IMR-90 (cell line): Measurements from ENCODE around the gene GGCT. TPM values are rescaled to one million over a fixed set of nuclear protein-coding genes. Genes with fewer than 3 reads are reported as not detected.
A peak's percentile ranks its signal among the peaks of the same experiment; 100 is the strongest.

Experiments
- ATAC-seq: fragments of 200-7000 bp; cut with Tn5 transposase; 2 replicates; pipeline ENCODE4 v1.9.1; 2020; ENCODE audit warnings: low read depth, mild to moderate bottlenecking, moderate library complexity
- BruUV-seq: library from RNA; stranded (reverse); fragments of 400-500 nt; replicated peaks from 2 replicates; lab custom pipeline; 2021; lab: Mats Ljungman, UMichigan
- CTCF ChIA-PET: fragments of 300-600 bp; formaldehyde crosslinking; extraction: SDS; loops from one replicate; lab custom pipeline; 2021; ENCODE audit warnings: antibody characterized with exemption; lab: Yijun Ruan, JAX
- POLR2A ChIA-PET: fragments of 300-600 bp; sonication (Branson Sonifier 250); formaldehyde crosslinking; loops from one replicate; lab custom pipeline; 2022; ENCODE audit warnings: antibody characterized with exemption; ENCODE audit not compliant: unreplicated experiment; lab: Charles Lee
- DNase-seq: peaks from one replicate; pipeline ENCODE4 v3.0.0; 2013
- H2AFZ ChIP-seq: replicated peaks from 2 replicates; pipeline ENCODE3; 2013; ENCODE audit warnings: low read length, mild to moderate bottlenecking; ENCODE audit not compliant: poor library complexity
- H2AK5ac ChIP-seq: 2 replicates; pipeline ENCODE4 v1.6.1; 2013; ENCODE audit warnings: low read depth, low read length, inconsistent platforms
- H2AK9ac ChIP-seq: replicated peaks from 2 replicates; pipeline ENCODE3; 2013; ENCODE audit warnings: mild to moderate bottlenecking, low read depth, low read length, moderate library complexity; ENCODE audit not compliant: poor library complexity
- H2BK120ac ChIP-seq: 2 replicates; pipeline ENCODE4 v1.6.1; 2013; ENCODE audit warnings: low read depth, low read length, inconsistent platforms
- H2BK15ac ChIP-seq: 3 replicates; pipeline ENCODE4 v1.6.1; 2013; ENCODE audit warnings: low read depth, low read length, inconsistent platforms
- H2BK20ac ChIP-seq: 2 replicates; pipeline ENCODE4 v1.6.1; 2013; ENCODE audit warnings: low read depth, mild to moderate bottlenecking, inconsistent platforms, low read length, moderate library complexity
- H2BK5ac ChIP-seq: 2 replicates; pipeline ENCODE4 v1.6.1; 2013; ENCODE audit warnings: mild to moderate bottlenecking, low read depth, low read length, inconsistent platforms; ENCODE audit not compliant: poor library complexity, severe bottlenecking
- H3K14ac ChIP-seq: replicated peaks from 2 replicates; pipeline ENCODE4 v1.6.1; 2013; ENCODE audit warnings: low read depth, low read length, inconsistent platforms
- H3K18ac ChIP-seq: 2 replicates; pipeline ENCODE4 v1.6.1; 2013; ENCODE audit warnings: low read depth, low read length, control low read depth
- H3K23ac ChIP-seq: 2 replicates; pipeline ENCODE4 v1.6.1; 2013; ENCODE audit warnings: low read depth, low read length, inconsistent platforms
- H3K27ac ChIP-seq: 2 replicates; pipeline ENCODE4 v1.5.1; 2013; ENCODE audit warnings: mild to moderate bottlenecking, control low read depth, low read length; ENCODE audit not compliant: insufficient read depth
- H3K27me3 ChIP-seq: 2 replicates; pipeline ENCODE4 v1.6.1; 2013; ENCODE audit warnings: low read length; ENCODE audit not compliant: control insufficient read depth, insufficient read depth
- H3K36me3 ChIP-seq: 2 replicates; pipeline ENCODE4 v1.6.1; 2013; ENCODE audit warnings: low read length, mixed read lengths; ENCODE audit not compliant: control insufficient read depth, insufficient read depth
- H3K4ac ChIP-seq: 2 replicates; pipeline ENCODE4 v1.6.1; 2013; ENCODE audit warnings: low read depth, low read length, inconsistent platforms
- H3K4me1 ChIP-seq: 2 replicates; pipeline ENCODE4 v1.6.1; 2013; ENCODE audit warnings: low read length, mixed read lengths; ENCODE audit not compliant: control insufficient read depth, insufficient read depth
- H3K4me2 ChIP-seq: 2 replicates; pipeline ENCODE4 v1.6.1; 2013; ENCODE audit warnings: low read depth, mild to moderate bottlenecking, control low read depth, low read length, moderate library complexity
- H3K4me3 ChIP-seq: 2 replicates; pipeline ENCODE4 v1.5.1; 2013; ENCODE audit warnings: low read depth, mild to moderate bottlenecking, control low read depth, low read length, moderate library complexity; ENCODE audit not compliant: insufficient read depth
- H3K56ac ChIP-seq: 2 replicates; pipeline ENCODE4 v1.6.1; 2013; ENCODE audit warnings: low read length, inconsistent platforms; ENCODE audit not compliant: insufficient read depth; ENCODE audit errors: extremely low read depth
- H3K79me1 ChIP-seq, 2 experiments: 2 replicates each; pipeline ENCODE4 v1.6.1; 2013; ENCODE audit warnings: low read length in 2 of 2, inconsistent platforms in 1 of 2, low read depth in 1 of 2
- H3K9ac ChIP-seq: 2 replicates; pipeline ENCODE4 v1.6.1; 2013; ENCODE audit warnings: low read depth, low read length, control low read depth
- H3K9me1 ChIP-seq: 2 replicates; pipeline ENCODE4 v1.6.1; 2013; ENCODE audit warnings: low read length, inconsistent platforms; ENCODE audit not compliant: insufficient read depth
- H3K9me3 ChIP-seq: 2 replicates; pipeline ENCODE4 v1.6.1; 2013; ENCODE audit warnings: low read length; ENCODE audit not compliant: control insufficient read depth, insufficient read depth
- H4K20me1 ChIP-seq: 2 replicates; pipeline ENCODE4 v1.6.1; 2013; ENCODE audit warnings: low read length, inconsistent platforms; ENCODE audit not compliant: insufficient read depth
- H4K5ac ChIP-seq: 2 replicates; pipeline ENCODE4 v1.6.1; 2013; ENCODE audit warnings: mild to moderate bottlenecking, low read depth, low read length, control low read depth
- H4K8ac ChIP-seq, 2 experiments: 2 replicates each; pipeline ENCODE4 v1.6.1; 2013; ENCODE audit warnings: low read depth in 2 of 2, low read length in 2 of 2, control low read depth in 1 of 2, inconsistent platforms in 1 of 2
- H4K91ac ChIP-seq: 2 replicates; pipeline ENCODE4 v1.6.1; 2013; ENCODE audit warnings: low read depth, low read length, inconsistent platforms; ENCODE audit not compliant: insufficient read depth
- BHLHE40 ChIP-seq: fragments of 150-350 bp; IDR thresholded peaks from 2 replicates; pipeline ENCODE4 v1.6.1; 2016; ENCODE audit warnings: mild to moderate bottlenecking, low read depth, low read length
- CEBPB ChIP-seq: IDR thresholded peaks from 2 replicates; pipeline ENCODE4 v1.6.1; 2012; ENCODE audit warnings: low read depth, low read length, improper control_type of control experiment
- CHD1 ChIP-seq: IDR thresholded peaks from 2 replicates; pipeline ENCODE4 v1.6.1; 2012; ENCODE audit warnings: low read depth, low read length, improper control_type of control experiment
- FOS ChIP-seq: fragments of 150-350 bp; IDR thresholded peaks from 2 replicates; pipeline ENCODE4 v1.6.1; 2016; ENCODE audit warnings: low read depth, low read length
- MAFK ChIP-seq: IDR thresholded peaks from 2 replicates; pipeline ENCODE4 v1.6.1; 2012; ENCODE audit warnings: low read depth, low read length, improper control_type of control experiment
- MAZ ChIP-seq: IDR thresholded peaks from 2 replicates; pipeline ENCODE4 v1.6.1; 2012; ENCODE audit warnings: low read depth, mild to moderate bottlenecking, low read length, improper control_type of control experiment, moderate library complexity, borderline replicate concordance
- MXI1 ChIP-seq: IDR thresholded peaks from 2 replicates; pipeline ENCODE4 v1.6.1; 2012; ENCODE audit warnings: low read depth, mild to moderate bottlenecking, low read length, moderate library complexity, borderline replicate concordance
- NFE2L2 ChIP-seq: fragments of 150-350 bp; IDR thresholded peaks from 2 replicates; pipeline ENCODE4 v1.6.1; 2016; ENCODE audit warnings: low read depth, mild to moderate bottlenecking, low read length
- RAD21 ChIP-seq: IDR thresholded peaks from 2 replicates; pipeline ENCODE4 v1.6.1; 2012; ENCODE audit warnings: low read length, improper control_type of control experiment
- RCOR1 ChIP-seq: IDR thresholded peaks from 2 replicates; pipeline ENCODE4 v1.6.1; 2012; ENCODE audit warnings: mild to moderate bottlenecking, low read length, improper control_type of control experiment; ENCODE audit not compliant: insufficient replicate concordance
- SMC3 ChIP-seq: fragments of 150-350 bp; IDR thresholded peaks from 2 replicates; pipeline ENCODE4 v1.6.1; 2016; ENCODE audit warnings: low read depth, mild to moderate bottlenecking, antibody characterized with exemption, low read length, moderate library complexity
- WGBS, 2 experiments: methylation state at CpG; one replicate each; pipeline versions ENCODE4 v1.1.5 to v1.1.7; 2013; ENCODE audit warnings: missing lambda C conversion rate in 2 of 2; ENCODE audit not compliant: insufficient read length in 1 of 2; ENCODE audit errors: extremely low coverage in 2 of 2; 5-methylcytosine and 5-hydroxymethylcytosine counted together
- dilution Hi-C: fragments of 300-500 bp; cut with HindIII; formaldehyde crosslinking; loops from one replicate; pipeline ENCODE4 v1.14.3; 2018; ENCODE audit warnings: low sequenced_read_pairs; ENCODE audit not compliant: unreplicated experiment
- in situ Hi-C: fragments of 300-500 bp; cut with MboI; formaldehyde crosslinking; loops from 3 replicates; pipeline ENCODE4 v1.14.3; 2019; ENCODE audit warnings: low sequenced_read_pairs, inconsistent platforms, mixed read lengths
- intact Hi-C: fragments of 100-400 bp; cut with micrococcal nuclease; formaldehyde crosslinking; loops from 2 replicates; pipeline ENCODE4 v1.10.0; 2022
- polyA plus RNA-seq, 3 experiments: library from polyadenylated mRNA; depleted of rRNA; stranded (reverse); fragments of >200 nt; gene quantifications; 2 replicates each; pipeline ENCODE4 v1.2.3, GENCODE V29; 2012; ENCODE audit warnings: low replicate concordance in 1 of 3
- total RNA-seq: library from RNA; depleted of rRNA; stranded (reverse); fragments of >200 nt; gene quantifications from 2 replicates; pipeline ENCODE4 v1.2.3, GENCODE V29; 2012
- TF ChIP-seq, protein P1 (sequence below): fragments of 150-350 bp; IDR thresholded peaks from 2 replicates; pipeline ENCODE4 v1.6.1; 2017; ENCODE audit warnings: mild to moderate bottlenecking, antibody characterized with exemption, low read length, low read depth

The GGCT gene
- total and polyA plus RNA-seq, 2 of the 4 experiments (the other 2 are of a cell fraction) = 12.0 to 18.6 TPM

DNA sequence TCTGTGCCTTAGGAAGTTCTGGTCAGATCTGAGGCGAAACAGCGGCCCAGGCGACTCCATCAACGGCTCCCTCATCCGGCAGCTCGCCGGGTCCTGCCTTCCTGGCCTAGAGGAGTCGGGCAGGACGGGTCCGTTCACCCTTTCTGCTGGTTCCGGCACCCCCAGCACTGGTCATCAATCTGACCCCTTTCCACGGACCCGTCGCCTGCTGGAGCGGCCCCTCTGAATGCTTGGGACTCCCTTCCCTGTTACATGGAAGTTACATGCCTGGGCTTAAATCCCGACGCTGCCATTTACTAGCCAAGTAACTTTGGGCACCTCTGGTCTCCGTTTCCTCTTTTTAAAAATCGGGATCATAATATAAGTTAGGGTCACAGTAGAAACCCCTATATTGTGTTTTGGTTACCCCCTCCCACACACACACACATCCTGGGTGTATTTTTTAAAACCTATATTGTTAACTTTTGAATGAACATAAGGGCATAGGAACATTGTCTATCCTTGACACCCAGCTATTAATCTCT lies 607 bp upstream of the GGCT start (continued):
- no peak for TF ChIP-seq MAFK

DNA sequence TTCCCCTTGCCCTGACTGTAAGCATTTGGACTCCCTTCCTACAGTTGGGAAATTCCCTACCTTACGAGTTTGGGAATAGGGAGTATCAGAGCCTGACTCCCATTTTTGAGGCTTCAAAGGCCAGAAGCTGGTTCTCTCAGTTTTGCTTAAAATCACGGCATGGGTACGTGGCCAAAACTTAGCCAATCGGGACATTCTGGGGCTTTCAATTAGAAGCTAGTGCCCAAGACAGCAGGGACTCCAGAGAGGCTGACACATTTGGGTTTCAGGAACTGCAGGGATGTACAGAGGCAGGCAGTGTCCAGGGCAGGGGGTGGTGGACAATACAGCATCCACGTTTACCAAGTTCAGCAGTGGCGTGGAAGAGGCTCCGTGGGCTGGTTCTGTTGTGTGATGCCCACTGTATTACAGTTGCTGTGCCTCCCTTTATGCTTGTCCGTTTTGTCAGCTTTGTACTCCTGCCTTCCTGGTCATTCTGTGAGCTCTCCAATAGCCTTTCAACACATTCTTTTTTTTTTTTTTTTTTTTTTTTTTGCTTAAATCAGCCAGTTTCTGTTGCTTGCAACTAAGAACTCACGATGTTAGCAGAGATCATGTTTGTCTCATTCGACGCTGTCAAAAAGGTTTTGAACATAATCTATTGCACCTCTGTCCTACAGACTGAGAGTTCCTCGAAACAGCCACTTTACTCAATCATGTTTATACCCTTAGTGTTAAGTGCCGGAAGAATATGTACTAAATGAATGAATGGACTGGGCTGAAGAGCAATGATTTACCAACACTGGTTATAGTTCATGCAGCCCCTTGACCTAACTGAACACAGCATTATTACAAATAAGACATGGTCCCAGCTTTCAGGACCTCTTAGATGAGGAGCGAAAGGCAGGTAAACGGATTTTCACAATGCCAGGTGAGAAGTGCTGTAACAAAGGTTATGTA lies 1.1 kb downstream of the GGCT start:
- Histone ChIP-seq H3K9ac (peak overlapping the region; percentile 76), H3K9me3 (no peaks in the 10 kb centered on the region), H3K4me3 (peak overlapping the region; percentile 80), H3K18ac (no peak overlapping the region), H3K27me3 (no peaks in the 10 kb centered on the region), H2AFZ (peak overlapping the region; percentile 87), H3K79me1 (peaks cover 16 to 37% of the 10 kb centered on the region in 2 experiments), H3K4me2 (peak overlapping the region; percentile 100), H3K36me3 (peaks cover 1% of the 10 kb centered on the region; the same call in 1 of the 2 replicates), H2AK9ac (peak overlapping the region; percentile 8), H3K4me1 (peaks cover 7% of the 10 kb centered on the region; the same call in 1 of the 2 replicates), H2BK15ac (no peak overlapping the region), H3K27ac (no peak overlapping the region; the same call in 1 of the 2 replicates), H4K20me1 (no peaks in the 10 kb centered on the region), H3K9me1 (peaks cover 12% of the 10 kb centered on the region), H3K4ac (peak overlapping the region; percentile 47), H4K8ac (peak overlapping the region in 1 of 2 experiments; percentile 16; a peak in 2 of 4 replicates), H3K56ac (no peak overlapping the region; the same call in none of the 2 replicates), H4K5ac (no peak overlapping the region), H3K23ac (peak overlapping the region; percentile 65), H3K14ac (peak overlapping the region; percentile 67), H2AK5ac (0 out of 2 replicates have a peak overlapping the region, but pooled peaks have one; percentile 4), H2BK120ac (no peak overlapping the region), H2BK5ac (no peak overlapping the region), H2BK20ac (no peak overlapping the region), H4K91ac (no peak overlapping the region)
- intact Hi-C loops (loop anchor here (2.0 to 10.0 kb wide), 2 partner anchors 25 to 229 kb away; partner anchors contain the start of gene NOD1), dilution Hi-C loops (no loop called here), in situ Hi-C loops (no loop called here)
- WGBS, 2 experiments = 66% methylated on average over 4 of the region's 15 CpGs; no CpG with 5 or more reads in 1 of the 2 experiments
- ATAC-seq = no peak
- DNase-seq = no peak
- ChIA-PET POLR2A (no interaction called here), CTCF (interaction anchor here (0.6 kb wide), 1 partner anchor 46 kb away, joined by 3 read pairs; no protein-coding TSS in a partner anchor)
- BruUV-seq = TSS peak; percentile 41
- TF ChIP-seq MAZ (no peak), CEBPB (no peak), RCOR1 (no peak), CHD1 (no peak), FOS (no peak), MAFK (no peak), NFE2L2 (no peak), BHLHE40 (no peak), MXI1 (no peak), SMC3 (no peak), RAD21 (no peak)
- TF ChIP-seq, protein P1, sequence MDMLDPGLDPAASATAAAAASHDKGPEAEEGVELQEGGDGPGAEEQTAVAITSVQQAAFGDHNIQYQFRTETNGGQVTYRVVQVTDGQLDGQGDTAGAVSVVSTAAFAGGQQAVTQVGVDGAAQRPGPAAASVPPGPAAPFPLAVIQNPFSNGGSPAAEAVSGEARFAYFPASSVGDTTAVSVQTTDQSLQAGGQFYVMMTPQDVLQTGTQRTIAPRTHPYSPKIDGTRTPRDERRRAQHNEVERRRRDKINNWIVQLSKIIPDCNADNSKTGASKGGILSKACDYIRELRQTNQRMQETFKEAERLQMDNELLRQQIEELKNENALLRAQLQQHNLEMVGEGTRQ = no peak
